Mammary epithelial cell (primary cell): Measurements from ENCODE around the gene MPDZ.

Experiments used
- EZH2 ChIP-seq: IDR thresholded peaks from 2 replicates; pipeline ENCODE4 v1.6.1; 2012; ENCODE audit warnings: low read length, inconsistent platforms, borderline replicate concordance
- TF ChIP-seq, protein P1 (sequence below), 2 donors: IDR thresholded peaks in 1 of 2; conservative IDR thresholded peaks in 1 of 2; 2 replicates each; pipeline ENCODE4 v1.5.1; 2011 to 2012; ENCODE audit warnings: inconsistent platforms in 2 of 2, low read length in 2 of 2, mild to moderate bottlenecking in 2 of 2, control low read depth in 1 of 2, low read depth in 1 of 2; ENCODE audit not compliant: insufficient read depth in 1 of 2; ENCODE audit errors: extremely low read depth in 1 of 2

DNA sequence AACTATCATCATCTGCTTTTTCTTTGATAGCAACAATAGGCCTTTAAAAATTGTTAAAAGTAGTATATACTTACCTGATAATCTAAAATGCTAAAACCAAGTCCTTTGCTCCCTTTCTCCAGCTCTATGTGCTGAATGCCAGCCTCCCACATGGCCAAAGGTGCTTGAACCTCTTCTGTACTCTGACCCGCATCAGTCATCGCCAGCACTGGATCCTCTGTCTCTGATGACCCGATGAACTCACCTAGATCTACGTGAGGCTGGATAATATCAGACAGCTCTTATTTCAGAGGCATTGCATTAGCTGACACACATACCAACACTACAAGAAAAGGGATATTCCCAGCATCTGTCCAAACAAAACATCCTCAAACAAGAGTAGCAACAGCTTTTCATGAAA lies 89.5 kb downstream of the MPDZ start:
- TF ChIP-seq EZH2, result no peak
- TF ChIP-seq, protein P1, sequence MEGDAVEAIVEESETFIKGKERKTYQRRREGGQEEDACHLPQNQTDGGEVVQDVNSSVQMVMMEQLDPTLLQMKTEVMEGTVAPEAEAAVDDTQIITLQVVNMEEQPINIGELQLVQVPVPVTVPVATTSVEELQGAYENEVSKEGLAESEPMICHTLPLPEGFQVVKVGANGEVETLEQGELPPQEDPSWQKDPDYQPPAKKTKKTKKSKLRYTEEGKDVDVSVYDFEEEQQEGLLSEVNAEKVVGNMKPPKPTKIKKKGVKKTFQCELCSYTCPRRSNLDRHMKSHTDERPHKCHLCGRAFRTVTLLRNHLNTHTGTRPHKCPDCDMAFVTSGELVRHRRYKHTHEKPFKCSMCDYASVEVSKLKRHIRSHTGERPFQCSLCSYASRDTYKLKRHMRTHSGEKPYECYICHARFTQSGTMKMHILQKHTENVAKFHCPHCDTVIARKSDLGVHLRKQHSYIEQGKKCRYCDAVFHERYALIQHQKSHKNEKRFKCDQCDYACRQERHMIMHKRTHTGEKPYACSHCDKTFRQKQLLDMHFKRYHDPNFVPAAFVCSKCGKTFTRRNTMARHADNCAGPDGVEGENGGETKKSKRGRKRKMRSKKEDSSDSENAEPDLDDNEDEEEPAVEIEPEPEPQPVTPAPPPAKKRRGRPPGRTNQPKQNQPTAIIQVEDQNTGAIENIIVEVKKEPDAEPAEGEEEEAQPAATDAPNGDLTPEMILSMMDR (conservative IDR thresholded peaks at IDR 0.05 in 1 of 2, IDR thresholded peaks at IDR 0.05 in 1 of 2; ENCODE audit: extremely low read depth in 1 of 2, insufficient read depth in 1 of 2, low read depth in 1 of 2, low read length in 2 of 2), result no peak
